Measurements from ENCODE around the gene EXOC2. TPM values are rescaled to one million over a fixed set of nuclear protein-coding genes. Genes with fewer than 3 reads are reported as not detected.

Gene EXOC2
- total RNA-seq, 1 experiment from 2014 or later = 24.5 TPM

DNA sequence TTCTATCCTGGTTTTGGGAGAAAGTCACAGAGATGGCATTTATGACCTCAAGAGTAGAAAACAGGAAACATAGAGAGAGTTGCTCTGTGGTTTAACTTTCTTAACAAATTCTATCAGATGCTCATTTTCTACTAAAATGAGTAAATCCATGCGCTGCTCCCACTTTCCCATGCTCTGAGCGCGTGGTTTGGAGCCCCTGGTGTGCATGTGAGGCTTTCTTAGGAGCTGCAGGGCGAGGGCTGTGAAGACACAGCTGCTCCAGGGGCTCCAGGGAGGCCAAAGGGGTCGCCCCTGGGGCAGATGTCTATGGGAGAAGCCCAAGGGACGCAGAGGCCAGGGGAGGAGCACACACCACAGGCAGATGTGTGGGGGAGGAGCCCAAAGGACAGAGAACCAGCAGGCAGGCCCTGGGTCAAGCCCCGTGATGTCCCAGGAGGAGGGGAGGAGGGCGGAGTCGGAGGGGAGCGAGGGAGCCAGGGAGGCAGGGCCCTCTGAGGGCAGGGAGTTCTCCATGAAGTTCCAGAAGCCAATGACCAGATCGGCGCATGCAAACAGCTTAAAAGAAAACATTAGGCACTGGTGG is 178.5 kb downstream of the EXOC2 start:
- BruUV-seq (replicated peaks) = no TSS peak
- Histone ChIP-seq H3K4me2 (ENCODE audit: low read length) (no peak overlapping the region), H3K79me2 (ENCODE audit: insufficient read depth, low read length) (no peaks in the 10 kb centered on the region), H3K4me3 (replicated peaks in 1 of 2; ENCODE audit: low read depth in 1 of 2, low read length in 2 of 2) (no peak overlapping the region), H3K4me1 (ENCODE audit: control insufficient read depth in 1 of 2, insufficient read depth in 2 of 2, low read length in 2 of 2) (no peaks in the 10 kb centered on the region), H3K9me2 (ENCODE audit: insufficient read depth) (no peaks in the 10 kb centered on the region), H3K27ac (ENCODE audit: low read depth, low read length) (no peak overlapping the region), H3K9me3 (ENCODE audit: control insufficient read depth in 1 of 2, insufficient read depth in 1 of 2, low read depth in 1 of 2, low read length in 2 of 2) (no peaks in the 10 kb centered on the region), H3K9ac (ENCODE audit: low read length) (no peak overlapping the region), H4K20me1 (ENCODE audit: insufficient read depth) (no peaks in the 10 kb centered on the region), H3K27me3 (ENCODE audit: insufficient read depth, low read length) (no peaks in the 10 kb centered on the region), H2AFZ (ENCODE audit: low read depth, low read length, poor library complexity, severe bottlenecking) (no peak overlapping the region), H3K36me3 (ENCODE audit: control insufficient read depth in 1 of 2, insufficient read depth in 2 of 2, low read length in 2 of 2) (no peaks in the 10 kb centered on the region)
- ChIA-PET RAD21 (ENCODE audit: low non-redundant PET in 1 of 2, low total read pairs in 2 of 2, uncharacterized antibody in 2 of 2, unreplicated experiment in 2 of 2) (no interaction called here), POLR2A (no interaction called here), CTCF (no interaction called here)
- DNase-seq (ENCODE audit: low read depth, low spot score) (no peak), ATAC-seq (no peak; the same call in 1 of the 2 replicates)
- no peak for TF ChIP-seq RAD21 (IDR thresholded peaks at IDR 0.05; ENCODE audit: low read depth)
- no peak for TF ChIP-seq TCF7L2 (IDR thresholded peaks at IDR 0.05; ENCODE audit: borderline replicate concordance, extremely low read depth, insufficient read depth, insufficient read length)
- TF ChIP-seq, protein P1, sequence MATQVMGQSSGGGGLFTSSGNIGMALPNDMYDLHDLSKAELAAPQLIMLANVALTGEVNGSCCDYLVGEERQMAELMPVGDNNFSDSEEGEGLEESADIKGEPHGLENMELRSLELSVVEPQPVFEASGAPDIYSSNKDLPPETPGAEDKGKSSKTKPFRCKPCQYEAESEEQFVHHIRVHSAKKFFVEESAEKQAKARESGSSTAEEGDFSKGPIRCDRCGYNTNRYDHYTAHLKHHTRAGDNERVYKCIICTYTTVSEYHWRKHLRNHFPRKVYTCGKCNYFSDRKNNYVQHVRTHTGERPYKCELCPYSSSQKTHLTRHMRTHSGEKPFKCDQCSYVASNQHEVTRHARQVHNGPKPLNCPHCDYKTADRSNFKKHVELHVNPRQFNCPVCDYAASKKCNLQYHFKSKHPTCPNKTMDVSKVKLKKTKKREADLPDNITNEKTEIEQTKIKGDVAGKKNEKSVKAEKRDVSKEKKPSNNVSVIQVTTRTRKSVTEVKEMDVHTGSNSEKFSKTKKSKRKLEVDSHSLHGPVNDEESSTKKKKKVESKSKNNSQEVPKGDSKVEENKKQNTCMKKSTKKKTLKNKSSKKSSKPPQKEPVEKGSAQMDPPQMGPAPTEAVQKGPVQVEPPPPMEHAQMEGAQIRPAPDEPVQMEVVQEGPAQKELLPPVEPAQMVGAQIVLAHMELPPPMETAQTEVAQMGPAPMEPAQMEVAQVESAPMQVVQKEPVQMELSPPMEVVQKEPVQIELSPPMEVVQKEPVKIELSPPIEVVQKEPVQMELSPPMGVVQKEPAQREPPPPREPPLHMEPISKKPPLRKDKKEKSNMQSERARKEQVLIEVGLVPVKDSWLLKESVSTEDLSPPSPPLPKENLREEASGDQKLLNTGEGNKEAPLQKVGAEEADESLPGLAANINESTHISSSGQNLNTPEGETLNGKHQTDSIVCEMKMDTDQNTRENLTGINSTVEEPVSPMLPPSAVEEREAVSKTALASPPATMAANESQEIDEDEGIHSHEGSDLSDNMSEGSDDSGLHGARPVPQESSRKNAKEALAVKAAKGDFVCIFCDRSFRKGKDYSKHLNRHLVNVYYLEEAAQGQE (IDR thresholded peaks at IDR 0.05; ENCODE audit: low read depth) = no peak
- no peak for TF ChIP-seq EZH2 (IDR thresholded peaks at IDR 0.05)
- no peak for TF ChIP-seq EZH2phosphoT487 (IDR thresholded peaks at IDR 0.05; ENCODE audit: borderline replicate concordance)
- TF ChIP-seq, protein P2, sequence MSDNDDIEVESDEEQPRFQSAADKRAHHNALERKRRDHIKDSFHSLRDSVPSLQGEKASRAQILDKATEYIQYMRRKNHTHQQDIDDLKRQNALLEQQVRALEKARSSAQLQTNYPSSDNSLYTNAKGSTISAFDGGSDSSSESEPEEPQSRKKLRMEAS (IDR thresholded peaks at IDR 0.05) = no peak
- TF ChIP-seq SP1 (IDR thresholded peaks at IDR 0.05; ENCODE audit: low read depth) = no peak
- TF ChIP-seq, protein P3, sequence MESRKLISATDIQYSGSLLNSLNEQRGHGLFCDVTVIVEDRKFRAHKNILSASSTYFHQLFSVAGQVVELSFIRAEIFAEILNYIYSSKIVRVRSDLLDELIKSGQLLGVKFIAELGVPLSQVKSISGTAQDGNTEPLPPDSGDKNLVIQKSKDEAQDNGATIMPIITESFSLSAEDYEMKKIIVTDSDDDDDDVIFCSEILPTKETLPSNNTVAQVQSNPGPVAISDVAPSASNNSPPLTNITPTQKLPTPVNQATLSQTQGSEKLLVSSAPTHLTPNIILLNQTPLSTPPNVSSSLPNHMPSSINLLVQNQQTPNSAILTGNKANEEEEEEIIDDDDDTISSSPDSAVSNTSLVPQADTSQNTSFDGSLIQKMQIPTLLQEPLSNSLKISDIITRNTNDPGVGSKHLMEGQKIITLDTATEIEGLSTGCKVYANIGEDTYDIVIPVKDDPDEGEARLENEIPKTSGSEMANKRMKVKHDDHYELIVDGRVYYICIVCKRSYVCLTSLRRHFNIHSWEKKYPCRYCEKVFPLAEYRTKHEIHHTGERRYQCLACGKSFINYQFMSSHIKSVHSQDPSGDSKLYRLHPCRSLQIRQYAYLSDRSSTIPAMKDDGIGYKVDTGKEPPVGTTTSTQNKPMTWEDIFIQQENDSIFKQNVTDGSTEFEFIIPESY (IDR thresholded peaks at IDR 0.05; ENCODE audit: extremely low read depth, insufficient replicate concordance, low read length) = no peak
- no peak for TF ChIP-seq CEBPB (IDR thresholded peaks at IDR 0.05; ENCODE audit: low read depth)
- TF ChIP-seq ZNF274 (IDR thresholded peaks at IDR 0.05; ENCODE audit: low read depth, low read length) = no peak
- TF ChIP-seq SRF (IDR thresholded peaks at IDR 0.05; ENCODE audit: low read depth) = no peak
- no peak for TF ChIP-seq FOSL1 (IDR thresholded peaks at IDR 0.05; ENCODE audit: low read depth)
- intact Hi-C loops (cut with micrococcal nuclease) = no loop called here

All from HCT116 (cell line).